GM23338 (cell line): Measurements from ENCODE around the gene HACD1. TPM values are rescaled to one million over a fixed set of nuclear protein-coding genes. Genes with fewer than 3 reads are reported as not detected.

Source experiments
- ATAC-seq: fragments of 200-7000 bp; cut with Tn5 transposase; 3 replicates; pipeline ENCODE4 v1.9.1; 2020
- DNase-seq: peaks from one replicate; pipeline ENCODE4 v3.0.0-alpha.2; 2015; ENCODE audit warnings: low spot score
- H2AFZ ChIP-seq: fragments of 200-600 bp; sonication (generic); 2 replicates; pipeline ENCODE4 v1.8.0; 2016; ENCODE audit warnings: antibody characterized with exemption, mild to moderate bottlenecking, moderate library complexity
- H3F3A ChIP-seq: fragments of 200-600 bp; sonication (generic); replicated peaks from 2 replicates; pipeline ENCODE4 v1.8.0; 2017; ENCODE audit warnings: antibody characterized with exemption, mixed run types, low read depth
- H3K27ac ChIP-seq: fragments of 200-600 bp; sonication (generic); 2 replicates; pipeline ENCODE4 v1.6.1; 2016; ENCODE audit warnings: low read depth
- H3K27me3 ChIP-seq: fragments of 200-600 bp; sonication (generic); 2 replicates; pipeline ENCODE4 v1.8.0; 2016; ENCODE audit warnings: mild to moderate bottlenecking, mixed run types, moderate library complexity; ENCODE audit not compliant: insufficient read depth
- H3K36me3 ChIP-seq: fragments of 200-600 bp; sonication (generic); 2 replicates; pipeline ENCODE4 v1.8.0; 2016; ENCODE audit warnings: mild to moderate bottlenecking; ENCODE audit not compliant: insufficient read depth
- H3K4me1 ChIP-seq: fragments of 200-600 bp; sonication (generic); 2 replicates; pipeline ENCODE4 v1.8.0; 2016; ENCODE audit warnings: mild to moderate bottlenecking, moderate library complexity; ENCODE audit not compliant: insufficient read depth
- H3K4me2 ChIP-seq: fragments of 200-600 bp; sonication (generic); 2 replicates; pipeline ENCODE4 v1.7.1; 2017; ENCODE audit warnings: mixed run types
- H3K4me3 ChIP-seq: fragments of 200-600 bp; sonication (generic); 2 replicates; pipeline ENCODE4 v1.6.1; 2016; ENCODE audit warnings: mixed run types
- H3K79me2 ChIP-seq: fragments of 200-600 bp; sonication (generic); replicated peaks from 2 replicates; pipeline ENCODE4 v1.8.0; 2017; ENCODE audit warnings: mild to moderate bottlenecking; ENCODE audit not compliant: insufficient read depth
- H3K9me2 ChIP-seq: fragments of 200-600 bp; sonication (generic); 2 replicates; pipeline ENCODE4 v1.8.0; 2017; ENCODE audit not compliant: insufficient read depth
- H4K20me1 ChIP-seq: fragments of 200-600 bp; sonication (generic); replicated peaks from 2 replicates; pipeline ENCODE4 v1.8.0; 2017; ENCODE audit warnings: mild to moderate bottlenecking; ENCODE audit not compliant: insufficient read depth
- H3K27ac Mint-ChIP-seq: 2 replicates; pipeline ENCODE4 v1.8.0; 2020; ENCODE audit warnings: inconsistent platforms, mild to moderate bottlenecking, moderate library complexity, mixed read lengths
- H3K27me3 Mint-ChIP-seq: 3 replicates; pipeline ENCODE4 v1.8.0; 2022; ENCODE audit warnings: low read depth, mild to moderate bottlenecking, moderate library complexity, mixed read lengths, inconsistent platforms; ENCODE audit not compliant: insufficient read depth, poor library complexity
- H3K36me3 Mint-ChIP-seq: 3 replicates; pipeline ENCODE4 v1.8.0; 2021; ENCODE audit warnings: low read depth, mild to moderate bottlenecking, inconsistent platforms, moderate library complexity, mixed read lengths
- H3K4me1 Mint-ChIP-seq: 3 replicates; pipeline ENCODE4 v1.8.0; 2020; ENCODE audit warnings: mild to moderate bottlenecking, inconsistent platforms, mixed read lengths
- H3K4me3 Mint-ChIP-seq: 3 replicates; pipeline ENCODE4 v1.8.0; 2021; ENCODE audit warnings: moderate library complexity, mild to moderate bottlenecking, inconsistent platforms, mixed read lengths
- H3K9me3 Mint-ChIP-seq: 3 replicates; pipeline ENCODE4 v1.8.0; 2020; ENCODE audit warnings: moderate library complexity, mild to moderate bottlenecking, inconsistent platforms, mixed read lengths
- CREB1 ChIP-seq: fragments of 250-450 bp; sonication (Bioruptor Pico); IDR thresholded peaks from 2 replicates; pipeline ENCODE4 v1.5.0; 2020; ENCODE audit warnings: low read depth, mild to moderate bottlenecking, moderate library complexity
- CTCF ChIP-seq, 2 experiments: fragments of 200-600 bp in 1 of 2; sonication (generic) in 1 of 2; conservative IDR thresholded peaks; 2 replicates each; pipeline versions ENCODE4 v1.5.1 to v1.6.1; 2016 to 2017; ENCODE audit warnings: antibody characterized with exemption in 2 of 2, low read depth in 2 of 2, mild to moderate bottlenecking in 2 of 2, moderate library complexity in 1 of 2
- ETS1 ChIP-seq: IDR thresholded peaks from 2 replicates; pipeline ENCODE4 v1.6.1; 2016; ENCODE audit warnings: antibody characterized with exemption
- EZH2 ChIP-seq: fragments of 200-600 bp; sonication (generic); IDR thresholded peaks from one replicate; pipeline ENCODE4 v1.8.0; 2017; ENCODE audit warnings: antibody characterized with exemption, mild to moderate bottlenecking, low read depth; ENCODE audit not compliant: unreplicated experiment
- EZH2phosphoT487 ChIP-seq: fragments of 200-600 bp; sonication (generic); IDR thresholded peaks from one replicate; pipeline ENCODE4 v1.8.1; 2018; ENCODE audit warnings: antibody characterized with exemption; ENCODE audit not compliant: unreplicated experiment
- JUNB ChIP-seq: IDR thresholded peaks from one replicate; pipeline ENCODE4 v1.6.1; 2016; ENCODE audit warnings: antibody characterized with exemption; ENCODE audit not compliant: unreplicated experiment
- NANOG ChIP-seq: IDR thresholded peaks from 2 replicates; pipeline ENCODE4 v1.6.1; 2016; ENCODE audit warnings: antibody characterized with exemption, borderline replicate concordance
- POLR2AphosphoS5 ChIP-seq: IDR thresholded peaks from 2 replicates; pipeline ENCODE4 v1.6.1; 2016; ENCODE audit warnings: antibody characterized with exemption, low read depth
- REST ChIP-seq: IDR thresholded peaks from one replicate; pipeline ENCODE4 v1.6.1; 2018; ENCODE audit warnings: antibody characterized with exemption; ENCODE audit not compliant: unreplicated experiment
- STAT1 ChIP-seq: IDR thresholded peaks from one replicate; pipeline ENCODE4 v1.6.1; 2016; ENCODE audit warnings: antibody characterized with exemption; ENCODE audit not compliant: unreplicated experiment
- ZNF114 ChIP-seq: fragments of 250-450 bp; sonication (Bioruptor Pico); IDR thresholded peaks from 2 replicates; pipeline ENCODE4 v1.5.0; 2020; ENCODE audit warnings: mild to moderate bottlenecking, moderate library complexity
- ZNF331 ChIP-seq: fragments of 250-450 bp; sonication (Bioruptor Pico); IDR thresholded peaks from 2 replicates; pipeline ENCODE4 v1.5.0; 2020; ENCODE audit warnings: low read depth, mild to moderate bottlenecking, moderate library complexity
- ZNF462 ChIP-seq: fragments of 250-450 bp; sonication (Bioruptor Pico); IDR thresholded peaks from 2 replicates; pipeline ENCODE4 v1.5.0; 2020; ENCODE audit warnings: mild to moderate bottlenecking, moderate library complexity
- polyA plus RNA-seq: library from polyadenylated mRNA; unstranded; fragments of >200 nt; fragmentation: Nextera tagmentation; extraction: Ambion mirVana; gene quantifications from 2 replicates; pipeline ENCODE4 v1.2.1, GENCODE V29; 2016
- total RNA-seq: library from RNA; depleted of rRNA; stranded (reverse); fragments of >200 nt; shearing (Covaris generic); gene quantifications from 2 replicates; pipeline ENCODE4 v1.2.3, GENCODE V29; 2014

HACD1 gene
- total and polyA plus RNA-seq, 2 experiments from 2014 or later, result 32.2 to 66.2 TPM

- H3K27ac ChIP-seq, result no peak overlapping the region
Observed at GRCh38 chr10:17547060-17547459, 70.1 kb downstream of the HACD1 start.

More at GRCh38 chr10:17547060-17547459, 70.1 kb downstream of the HACD1 start:
- peak overlapping the region; percentile 56; the same call in 1 of the 2 replicates for H2AFZ ChIP-seq
- Mint-ChIP-seq H3K4me1 (no peaks in the 10 kb centered on the region), H3K4me3 (no peak overlapping the region), H3K36me3 (peaks cover 3% of the 10 kb centered on the region; the same call in 1 of the 3 replicates), H3K9me3 (peaks cover 4% of the 10 kb centered on the region; the same call in 2 of the 3 replicates), H3K27ac (no peak overlapping the region), H3K27me3 (no peaks in the 10 kb centered on the region)
- H3K4me1 ChIP-seq, result no peaks in the 10 kb centered on the region
- H3K4me2 ChIP-seq, result no peak overlapping the region
- TF ChIP-seq REST (no peak), ZNF462 (CRISPR knock-in tag) (no peak), STAT1 (no peak), NANOG (no peak), ZNF331 (no peak), EZH2 (no peak), ZNF114 (no peak), JUNB (no peak), POLR2AphosphoS5 (no peak), CTCF (conservative IDR thresholded peaks at IDR 0.05; ENCODE audit: low read depth in 2 of 2) (no peak), EZH2phosphoT487 (no peak), ETS1 (no peak), CREB1 (CRISPR knock-in tag) (no peak)
- no peaks in the 10 kb centered on the region for H3K27me3 ChIP-seq
- H3K9me2 ChIP-seq, result no peaks in the 10 kb centered on the region
- no peaks in the 10 kb centered on the region for H3K79me2 ChIP-seq
- DNase-seq (no peak), ATAC-seq (no peak)
- H3K4me3 ChIP-seq, result no peak overlapping the region
- H3K36me3 ChIP-seq, result no peaks in the 10 kb centered on the region
- no peaks in the 10 kb centered on the region for H4K20me1 ChIP-seq
- no peaks in the 10 kb centered on the region for H3F3A ChIP-seq
